HepG2 (cell line): ENCODE data around the gene RGCC. TPM values are rescaled to one million over a fixed set of nuclear protein-coding genes. Genes with fewer than 3 reads are reported as not detected.

ENCODE experiments used
- ATAC-seq: fragments of 200-7000 bp; cut with Tn5 transposase; 3 replicates; pipeline ENCODE4 v1.9.1; 2020; ENCODE audit warnings: mild to moderate bottlenecking, moderate library complexity
- BruUV-seq: library from RNA; stranded (reverse); fragments of 400-500 nt; replicated peaks from 2 replicates; lab custom pipeline; 2021; lab: Mats Ljungman, UMichigan
- CTCF ChIA-PET: fragments of 300-600 bp; formaldehyde crosslinking; extraction: SDS; loops from one replicate; lab custom pipeline; 2021; ENCODE audit warnings: low total read pairs, inconsistent platforms, low intra/inter-chr PET ratio; lab: Yijun Ruan, JAX
- POLR2A ChIA-PET: fragments of 350-600 bp; sonication (Branson Sonifier 250); formaldehyde crosslinking; loops from one replicate; lab custom pipeline; 2020; ENCODE audit warnings: antibody characterized with exemption, inconsistent platforms; lab: Yijun Ruan, JAX
- DNase-seq: peaks from one replicate; pipeline ENCODE4 v3.0.0-alpha.2; 2015; ENCODE audit warnings: low spot score
- FAIRE-seq: peaks from 3 replicates; lab custom pipeline; 2011; peaks lifted over from hg19 to GRCh38; lab: Jason Lieb, UNC
- H2AFZ ChIP-seq: one replicate; pipeline ENCODE4 v1.6.1; 2011; ENCODE audit warnings: low read length, inconsistent platforms
- H3K27ac ChIP-seq: fragments of 300-600 bp; 3 replicates; pipeline ENCODE4 v1.8.0; 2011; ENCODE audit warnings: mixed run types, mild to moderate bottlenecking, mixed read lengths, low read length, inconsistent platforms; ENCODE audit not compliant: insufficient read depth; ENCODE audit errors: extremely low read length
- H3K27me3 ChIP-seq, 2 experiments: fragments of 200-600 bp in 1 of 2; 2 replicates in 1 of 2; 3 replicates in 1 of 2; pipeline versions ENCODE4 v1.6.0 to v1.8.0; 2011; ENCODE audit warnings: low read length in 2 of 2, mild to moderate bottlenecking in 2 of 2, moderate library complexity in 2 of 2, inconsistent platforms in 1 of 2; ENCODE audit not compliant: insufficient read depth in 2 of 2, control insufficient read depth in 1 of 2
- H3K36me3 ChIP-seq, 2 experiments: fragments of 200-600 bp in 1 of 2; replicated peaks in 1 of 2; 2 replicates in 1 of 2; 3 replicates in 1 of 2; pipeline versions ENCODE4 v1.5.1 to v1.8.0; 2011; ENCODE audit warnings: low read length in 2 of 2, inconsistent platforms in 1 of 2; ENCODE audit not compliant: insufficient read depth in 2 of 2, control insufficient read depth in 1 of 2
- H3K4me1 ChIP-seq: 2 replicates; pipeline ENCODE4 v1.5.1; 2012; ENCODE audit warnings: low read length, inconsistent platforms; ENCODE audit not compliant: insufficient read depth
- H3K4me2 ChIP-seq: 2 replicates; pipeline ENCODE4 v1.6.0; 2011; ENCODE audit warnings: low read depth, low read length, inconsistent platforms
- H3K4me3 ChIP-seq, 3 experiments: fragments of 200-600 bp in 1 of 3; sonication (generic), shearing (Covaris generic) in 1 of 3; replicated peaks in 1 of 3; 2 replicates each; pipeline ENCODE4 v1.5.1; 2011 to 2016; ENCODE audit warnings: low read length in 3 of 3, inconsistent platforms in 2 of 3, low read depth in 2 of 3, mild to moderate bottlenecking in 2 of 3, control low read depth in 1 of 3, mixed read lengths in 1 of 3; ENCODE audit not compliant: insufficient read depth in 1 of 3
- H3K79me2 ChIP-seq: one replicate; pipeline ENCODE4 v1.6.1; 2011; ENCODE audit warnings: low read length, inconsistent platforms; ENCODE audit not compliant: insufficient read depth
- H3K9ac ChIP-seq: 2 replicates; pipeline ENCODE4 v1.6.0; 2011; ENCODE audit warnings: mild to moderate bottlenecking, low read depth, low read length, inconsistent platforms; ENCODE audit not compliant: insufficient read depth
- H3K9me3 ChIP-seq: 2 replicates; pipeline ENCODE4 v1.5.1; 2012; ENCODE audit warnings: mild to moderate bottlenecking, low read length
- H4K20me1 ChIP-seq: 2 replicates; pipeline ENCODE4 v1.6.0; 2011; ENCODE audit warnings: inconsistent platforms, mild to moderate bottlenecking, low read length, moderate library complexity; ENCODE audit not compliant: insufficient read depth
- CENPT ChIP-seq: sonication (generic); formaldehyde crosslinking; IDR thresholded peaks from 2 replicates; pipeline ENCODE4 v1.8.0; 2022; ENCODE audit warnings: low read depth, mild to moderate bottlenecking, moderate library complexity, missing genetic modification reagents
- ERF ChIP-seq: IDR thresholded peaks from 2 replicates; pipeline ENCODE4 v1.6.1; 2018; ENCODE audit warnings: missing biosample characterization, missing genetic modification reagents
- FOXC1 ChIP-seq: sonication (generic); formaldehyde crosslinking; IDR thresholded peaks from 2 replicates; pipeline ENCODE4 v1.8.0; 2022; ENCODE audit warnings: mild to moderate bottlenecking, missing genetic modification reagents, borderline replicate concordance
- HMG20B ChIP-seq: conservative IDR thresholded peaks from 2 replicates; pipeline ENCODE4 v1.6.1; 2016; ENCODE audit warnings: missing genetic modification reagents, missing compliant biosample characterization
- KMT2A ChIP-seq: sonication (generic); formaldehyde crosslinking; IDR thresholded peaks from 2 replicates; pipeline ENCODE4 v1.4.0; 2020; ENCODE audit warnings: missing genetic modification reagents
- LCORL ChIP-seq, 2 experiments: fragments of 450-650 bp in 1 of 2; sonication (generic) in 1 of 2; formaldehyde crosslinking in 1 of 2; IDR thresholded peaks; 2 replicates each; pipeline versions ENCODE4 v1.5.0 to v1.6.1; 2017 to 2020; ENCODE audit warnings: antibody characterized with exemption in 1 of 2, missing genetic modification reagents in 1 of 2
- MIER2 ChIP-seq: IDR thresholded peaks from 2 replicates; pipeline ENCODE4 v1.6.1; 2016; ENCODE audit warnings: missing biosample characterization, missing genetic modification reagents
- MTA1 ChIP-seq: sonication (generic); formaldehyde crosslinking; IDR thresholded peaks from 2 replicates; pipeline ENCODE4 v1.4.0; 2020; ENCODE audit warnings: missing genetic modification reagents, mild to moderate bottlenecking, borderline replicate concordance
- MTF1 ChIP-seq: sonication (generic); formaldehyde crosslinking; IDR thresholded peaks from 2 replicates; pipeline ENCODE4 v1.5.0; 2020; ENCODE audit warnings: missing genetic modification reagents
- NFYB ChIP-seq: sonication (generic); formaldehyde crosslinking; IDR thresholded peaks from 2 replicates; pipeline ENCODE4 v1.4.0; 2020; ENCODE audit warnings: missing genetic modification reagents
- RAD21 ChIP-seq: fragments of 450-650 bp; formaldehyde crosslinking; IDR thresholded peaks from 2 replicates; pipeline ENCODE4 v1.5.0; 2020; ENCODE audit warnings: mild to moderate bottlenecking
- XRCC5 ChIP-seq: fragments of 200-400 bp; formaldehyde crosslinking; optimal IDR thresholded peaks from 2 replicates; pipeline ENCODE3; 2017; ENCODE audit warnings: mild to moderate bottlenecking, low read length
- ZBTB38 ChIP-seq: sonication (generic); formaldehyde crosslinking; IDR thresholded peaks from 2 replicates; pipeline ENCODE4 v1.5.1; 2020; ENCODE audit warnings: mild to moderate bottlenecking, missing genetic modification reagents
- ZKSCAN5 ChIP-seq: sonication (generic); formaldehyde crosslinking; IDR thresholded peaks from 2 replicates; pipeline ENCODE4 v1.5.1; 2020; ENCODE audit warnings: mild to moderate bottlenecking, missing genetic modification reagents
- ZNF34 ChIP-seq: sonication (generic); formaldehyde crosslinking; IDR thresholded peaks from 2 replicates; pipeline ENCODE4 v1.4.0; 2020; ENCODE audit warnings: mild to moderate bottlenecking, missing genetic modification reagents, borderline replicate concordance
- ZNF589 ChIP-seq: sonication (generic); formaldehyde crosslinking; conservative IDR thresholded peaks from 2 replicates; pipeline ENCODE4 v1.8.0; 2022; ENCODE audit warnings: mild to moderate bottlenecking, moderate library complexity, missing genetic modification reagents
- ZNF605 ChIP-seq: sonication (generic); formaldehyde crosslinking; IDR thresholded peaks from 2 replicates; pipeline ENCODE4 v1.8.0; 2022; ENCODE audit warnings: mild to moderate bottlenecking, missing genetic modification reagents
- ZNF672 ChIP-seq: sonication (generic); formaldehyde crosslinking; IDR thresholded peaks from 2 replicates; pipeline ENCODE4 v1.8.1; 2022; ENCODE audit warnings: missing genetic modification reagents
- ZNF7 ChIP-seq: IDR thresholded peaks from 2 replicates; pipeline ENCODE4 v1.6.1; 2016; ENCODE audit warnings: missing biosample characterization, missing genetic modification reagents
- ZNF713 ChIP-seq: sonication (generic); formaldehyde crosslinking; IDR thresholded peaks from 2 replicates; pipeline ENCODE4 v1.4.0; 2020; ENCODE audit warnings: mild to moderate bottlenecking, missing genetic modification reagents
- WGBS: methylation state at CpG from one replicate; pipeline ENCODE4 v1.1.6; 2017; ENCODE audit warnings: low lambda C conversion rate; 5-methylcytosine and 5-hydroxymethylcytosine counted together
- in situ Hi-C: cut with HindIII; loops from 2 replicates; pipeline ENCODE4 v1.10.0; 2017; ENCODE audit warnings: low pct_unique_long_range_greater_than_20kb; ENCODE audit not compliant: extremely low pct_ligation_motif_present
- intact Hi-C: fragments of 100-400 bp; cut with micrococcal nuclease; formaldehyde crosslinking; loops from one replicate; pipeline ENCODE4 v1.10.0; 2022; ENCODE audit not compliant: unreplicated experiment
- polyA plus RNA-seq, 8 experiments: library from polyadenylated mRNA; depleted of rRNA in 3 of 8; stranded (reverse) in 7 of 8; unstranded in 1 of 8; fragments of >200 nt; fragmentation: Illumina TruSeq in 4 of 8; extraction: Trizol in 4 of 8; gene quantifications; 2 replicates each; pipeline versions ENCODE4 v1.2.1 to v1.2.3, GENCODE V29; 2011 to 2016; ENCODE audit warnings: low read depth in 4 of 8, missing spikeins in 1 of 8, mixed read lengths in 1 of 8; ENCODE audit not compliant: insufficient read depth in 1 of 8
- total RNA-seq, 5 experiments: library from RNA; depleted of rRNA; stranded (reverse); fragments of >200 nt; fragmentation: Illumina TruSeq; extraction: Trizol; gene quantifications; 2 replicates each; pipeline ENCODE4 v1.2.3, GENCODE V29; 2016; ENCODE audit warnings: low read depth in 1 of 5

The RGCC gene
- total and polyA plus RNA-seq, 2 of the 13 experiments (the other 11 are each of a cell fraction or from before 2014, with no cell fraction given), result 0.20 to 8.4 TPM

GRCh38 chr13:41460074-41460465 lies 2.7 kb downstream of the RGCC start:
- H3K27ac ChIP-seq, result no peak overlapping the region
- WGBS, result 72% methylated on average over 2 of the region's 2 CpGs
- H3K9me3 ChIP-seq, result no peaks in the 10 kb centered on the region
- H3K4me3 ChIP-seq, result no peak overlapping the region
- ChIA-PET POLR2A (no interaction called here), CTCF (no interaction called here)
- in situ Hi-C loops (no loop called here), intact Hi-C loops (no loop called here)
- H3K36me3 ChIP-seq, result no peaks in the 10 kb centered on the region
- peaks cover 18% of the 10 kb centered on the region for H3K4me1 ChIP-seq
- DNase-seq (no peak), ATAC-seq (no peak), FAIRE-seq (no peak)
- peaks cover 0 to 22% of the 10 kb centered on the region in 2 experiments; a peak in 2 of 5 replicates for H3K27me3 ChIP-seq
- no peak overlapping the region for H3K9ac ChIP-seq
- H3K79me2 ChIP-seq, result no peaks in the 10 kb centered on the region
- H4K20me1 ChIP-seq, result no peaks in the 10 kb centered on the region
- no peak overlapping the region for H2AFZ ChIP-seq
- BruUV-seq, result no TSS peak
- H3K4me2 ChIP-seq, result peak overlapping the region; percentile 0; the same call in 1 of the 2 replicates
- no peak for TF ChIP-seq CENPT (CRISPR knock-in tag)
- no peak for TF ChIP-seq RAD21 (CRISPR knock-in tag)
- no peak for TF ChIP-seq FOXC1 (CRISPR knock-in tag)
- no peak for TF ChIP-seq MIER2
- TF ChIP-seq ERF, result no peak
- TF ChIP-seq ZNF7 (CRISPR knock-in tag), result no peak
- no peak for TF ChIP-seq ZBTB38 (CRISPR knock-in tag)
- TF ChIP-seq ZNF713 (CRISPR knock-in tag), result no peak
- no peak for TF ChIP-seq MTF1 (CRISPR knock-in tag)

- no peak overlapping the region for H2AFZ ChIP-seq
- DNase-seq (no peak), ATAC-seq (no peak), FAIRE-seq (no peak)
- no peaks in the 10 kb centered on the region for H3K9me3 ChIP-seq
- no peak overlapping the region for H3K9ac ChIP-seq
- ChIA-PET POLR2A (no interaction called here), CTCF (no interaction called here)
- BruUV-seq, result no TSS peak
- H3K4me3 ChIP-seq, result no peak overlapping the region
- H4K20me1 ChIP-seq, result no peaks in the 10 kb centered on the region
- no peak overlapping the region for H3K4me2 ChIP-seq
- no peak for TF ChIP-seq XRCC5
- TF ChIP-seq KMT2A (CRISPR knock-in tag), result no peak
- TF ChIP-seq HMG20B, result no peak
- no peak for TF ChIP-seq ZNF672 (CRISPR knock-in tag)
- no peak for TF ChIP-seq LCORL (IDR thresholded peaks at IDR 0.05)
- TF ChIP-seq LCORL (CRISPR knock-in tag; IDR thresholded peaks at IDR 0.05), result no peak
- TF ChIP-seq NFYB (CRISPR knock-in tag), result no peak
- no peak for TF ChIP-seq ZKSCAN5 (CRISPR knock-in tag)
- TF ChIP-seq ZNF605 (CRISPR knock-in tag), result no peak
- no peak for TF ChIP-seq MTA1 (CRISPR knock-in tag)
- no peak for TF ChIP-seq ZNF589 (CRISPR knock-in tag)
- no peak for TF ChIP-seq ZNF34 (CRISPR knock-in tag)
- peaks cover 0 to under 1% of the 10 kb centered on the region in 2 experiments; a peak in 1 of 5 replicates for H3K36me3 ChIP-seq
- in situ Hi-C loops (no loop called here), intact Hi-C loops (no loop called here)
- 47% methylated on average over 2 of the region's 2 CpGs for WGBS
- H3K27me3 ChIP-seq, result peaks cover 0 to 13% of the 10 kb centered on the region in 2 experiments; a peak in 2 of 5 replicates
- no peak overlapping the region for H3K27ac ChIP-seq
- H3K4me1 ChIP-seq, result peaks cover 13% of the 10 kb centered on the region
- no peaks in the 10 kb centered on the region for H3K79me2 ChIP-seq
Observed at GRCh38 chr13:41460930-41461329, 3.6 kb downstream of the RGCC start.
